Type B pancreatic cell (in vitro differentiated cells): ENCODE data around the gene BCL2L1. TPM values are rescaled to one million over a fixed set of nuclear protein-coding genes. Genes with fewer than 3 reads are reported as not detected.

ENCODE experiments used
- DNase-seq: peaks from one replicate; pipeline ENCODE4 v3.0.0; 2021; ENCODE audit warnings: mixed read lengths; ENCODE audit not compliant: unreplicated experiment; ENCODE audit errors: extremely low spot score
- H3K27ac Mint-ChIP-seq: 2 replicates; pipeline ENCODE4 v1.8.0; 2021; ENCODE audit warnings: mild to moderate bottlenecking, mixed read lengths
- H3K27me3 Mint-ChIP-seq: 2 replicates; pipeline ENCODE4 v1.8.0; 2021; ENCODE audit warnings: mixed read lengths
- H3K36me3 Mint-ChIP-seq: 2 replicates; pipeline ENCODE4 v1.8.0; 2021; ENCODE audit warnings: mixed read lengths
- H3K4me1 Mint-ChIP-seq: one replicate; pipeline ENCODE4 v1.8.0; 2021; ENCODE audit warnings: mixed read lengths; ENCODE audit not compliant: unreplicated experiment
- H3K4me3 Mint-ChIP-seq: 2 replicates; pipeline ENCODE4 v1.8.0; 2021; ENCODE audit warnings: mild to moderate bottlenecking, mixed read lengths
- H3K9me3 Mint-ChIP-seq: 2 replicates; pipeline ENCODE4 v1.8.0; 2021; ENCODE audit warnings: mixed read lengths
- CTCF ChIP-seq: fragments of 200-600 bp; sonication (generic); conservative IDR thresholded peaks from 2 replicates; pipeline ENCODE4 v1.5.0; 2021; ENCODE audit warnings: antibody characterized with exemption, mild to moderate bottlenecking
- total RNA-seq: library from RNA; stranded (reverse); gene quantifications from 2 replicates; pipeline ENCODE4 v1.2.1, GENCODE V29; 2021; ENCODE audit warnings: low replicate concordance

BCL2L1 gene
- total RNA-seq, 1 donor from 2014 or later: 142 TPM

DNA sequence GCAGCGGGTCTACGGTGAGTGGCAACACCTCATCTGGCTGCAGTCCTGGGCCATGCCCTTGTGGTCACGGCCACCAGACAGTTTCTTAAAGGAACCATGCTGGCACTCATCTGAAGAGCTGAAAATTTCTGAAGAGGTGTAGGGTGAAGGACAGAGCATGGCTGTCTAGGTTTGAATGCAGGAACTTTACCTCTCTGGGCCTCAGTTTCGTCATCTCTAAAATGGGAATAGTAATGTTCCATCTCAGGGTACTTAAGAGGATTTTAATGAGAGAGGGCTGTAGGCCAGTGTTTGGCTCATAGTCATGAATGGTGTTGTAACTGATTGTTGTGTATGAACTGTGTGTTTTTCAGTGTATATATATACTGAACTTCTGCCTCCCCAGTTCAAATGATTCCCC, 79.1 kb downstream of the BCL2L1 start:
- DNase-seq: no peak
- no peak overlapping the region for H3K27ac Mint-ChIP-seq
- peaks cover 7% of the 10 kb centered on the region for H3K4me1 Mint-ChIP-seq
- no peak overlapping the region for H3K4me3 Mint-ChIP-seq
- no peaks in the 10 kb centered on the region for H3K36me3 Mint-ChIP-seq
- H3K27me3 Mint-ChIP-seq: no peaks in the 10 kb centered on the region
- TF ChIP-seq CTCF: no peak
- H3K9me3 Mint-ChIP-seq: no peaks in the 10 kb centered on the region

DNA sequence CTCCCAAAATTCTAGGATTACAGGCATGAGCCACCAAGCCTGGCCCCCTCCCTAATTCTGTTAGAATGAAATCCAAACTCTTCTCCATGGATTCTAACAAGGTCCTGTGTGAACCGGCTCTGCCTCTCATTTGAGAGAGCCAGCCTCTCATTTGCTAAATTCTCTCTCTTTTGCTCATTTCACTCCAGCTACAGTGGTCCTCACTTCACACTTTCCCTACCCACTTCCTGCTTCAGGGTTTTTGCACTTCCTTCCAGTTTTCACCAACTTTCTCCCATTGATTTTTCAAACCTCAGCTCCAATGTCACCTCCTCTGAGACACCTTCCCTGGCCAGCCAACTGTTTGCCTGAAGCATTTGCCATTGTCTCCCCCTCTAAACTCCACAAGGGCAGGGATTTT, 79.8 kb downstream of the BCL2L1 start:
- H3K9me3 Mint-ChIP-seq: no peaks in the 10 kb centered on the region
- H3K36me3 Mint-ChIP-seq: no peaks in the 10 kb centered on the region
- no peak for TF ChIP-seq CTCF
- H3K27ac Mint-ChIP-seq: peak overlapping the region; percentile 5
- H3K4me1 Mint-ChIP-seq: peaks cover 7% of the 10 kb centered on the region
- H3K27me3 Mint-ChIP-seq: no peaks in the 10 kb centered on the region
- DNase-seq: no peak
- no peak overlapping the region for H3K4me3 Mint-ChIP-seq

DNA sequence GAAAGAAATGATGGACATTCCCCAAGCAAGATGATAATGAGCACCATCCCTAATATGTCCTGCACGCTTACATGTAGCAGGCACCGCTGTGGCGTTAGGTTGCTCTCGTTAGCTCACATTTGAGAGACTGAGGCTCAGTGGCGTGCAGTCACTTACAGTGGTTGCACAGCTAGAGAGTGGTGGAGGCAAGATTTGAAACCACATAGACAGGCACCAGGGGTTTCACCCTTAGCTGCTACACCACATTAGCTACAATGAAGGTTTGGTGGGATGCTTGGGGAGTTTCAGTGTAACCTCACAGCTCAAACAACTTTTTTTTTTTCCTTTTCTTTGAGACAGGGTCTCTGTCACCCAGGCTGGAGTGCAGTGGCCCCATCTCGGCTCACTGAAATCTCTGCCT, 81.3 kb downstream of the BCL2L1 start:
- H3K4me3 Mint-ChIP-seq: no peak overlapping the region
- H3K36me3 Mint-ChIP-seq: no peaks in the 10 kb centered on the region
- no peak overlapping the region for H3K27ac Mint-ChIP-seq
- no peak for DNase-seq
- H3K4me1 Mint-ChIP-seq: peaks cover 7% of the 10 kb centered on the region
- no peaks in the 10 kb centered on the region for H3K9me3 Mint-ChIP-seq
- no peak for TF ChIP-seq CTCF
- H3K27me3 Mint-ChIP-seq: no peaks in the 10 kb centered on the region

DNA sequence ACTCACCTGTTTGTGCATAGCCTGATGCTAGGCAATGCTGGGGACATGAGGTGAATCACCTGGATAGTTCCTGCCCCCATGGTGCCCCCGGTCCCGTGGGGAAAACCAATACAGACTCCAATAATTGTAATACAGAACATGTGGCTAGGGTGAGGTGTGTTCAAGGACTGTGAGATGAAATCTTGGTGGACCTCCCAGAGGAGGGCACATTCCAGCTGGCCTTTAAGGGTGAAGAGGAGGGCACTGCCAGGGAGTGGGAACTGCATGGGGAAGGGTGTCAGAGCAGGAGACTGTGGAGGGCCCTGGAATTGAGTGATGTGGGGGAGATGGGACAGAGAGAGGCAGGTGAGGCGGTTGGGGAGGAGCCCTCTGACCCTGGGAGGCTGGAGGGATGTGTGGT, 82.4 kb downstream of the BCL2L1 start:
- no peaks in the 10 kb centered on the region for H3K36me3 Mint-ChIP-seq
- no peak for TF ChIP-seq CTCF
- no peak overlapping the region for H3K4me3 Mint-ChIP-seq
- peak overlapping the region; percentile 40 for H3K27ac Mint-ChIP-seq
- no peak for DNase-seq
- no peaks in the 10 kb centered on the region for H3K27me3 Mint-ChIP-seq
- peaks cover 7% of the 10 kb centered on the region for H3K4me1 Mint-ChIP-seq
- no peaks in the 10 kb centered on the region for H3K9me3 Mint-ChIP-seq

DNA sequence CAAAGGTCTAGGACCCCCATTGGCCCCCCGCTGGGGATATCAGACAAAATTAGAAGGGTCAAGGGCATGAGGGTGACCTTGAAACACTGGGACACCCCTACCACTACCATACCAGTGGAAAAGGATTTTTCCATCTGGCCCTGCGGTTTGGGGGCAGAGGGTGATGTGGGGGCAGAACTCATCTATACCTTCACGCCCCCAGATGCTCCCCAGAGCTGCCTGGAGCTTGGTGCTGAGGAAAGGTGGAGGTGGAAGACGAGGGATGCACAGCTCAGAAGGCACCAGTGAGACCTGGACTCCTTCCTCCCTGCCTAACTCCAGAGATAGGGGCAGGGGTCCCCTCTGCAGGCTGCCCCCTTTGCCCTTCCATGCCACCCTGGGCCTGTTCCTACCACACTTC, 83.9 kb downstream of the BCL2L1 start:
- H3K27me3 Mint-ChIP-seq: no peaks in the 10 kb centered on the region
- no peak overlapping the region for H3K27ac Mint-ChIP-seq
- H3K4me1 Mint-ChIP-seq: no peaks in the 10 kb centered on the region
- no peaks in the 10 kb centered on the region for H3K36me3 Mint-ChIP-seq
- H3K9me3 Mint-ChIP-seq: no peaks in the 10 kb centered on the region
- DNase-seq: no peak
- no peak for TF ChIP-seq CTCF
- H3K4me3 Mint-ChIP-seq: no peak overlapping the region

GRCh38 chr20:31638317-31638716, 84.4 kb downstream of the BCL2L1 start:
- no peak overlapping the region for H3K27ac Mint-ChIP-seq
- DNase-seq: no peak
- TF ChIP-seq CTCF: no peak
- no peaks in the 10 kb centered on the region for H3K27me3 Mint-ChIP-seq
- no peaks in the 10 kb centered on the region for H3K9me3 Mint-ChIP-seq
- no peak overlapping the region for H3K4me3 Mint-ChIP-seq
- no peaks in the 10 kb centered on the region for H3K36me3 Mint-ChIP-seq
- no peaks in the 10 kb centered on the region for H3K4me1 Mint-ChIP-seq
